K562 (cell line): ENCODE measurements around the gene SRCAP. TPM values are rescaled to one million over a fixed set of nuclear protein-coding genes. Genes with fewer than 3 reads are reported as not detected.
A peak's percentile ranks its signal among the peaks of the same experiment; 100 is the strongest.

Source experiments
- ATAC-seq: fragments of 200-7000 bp; cut with Tn5 transposase; 3 replicates; pipeline ENCODE4 v1.9.1; 2020; ENCODE audit warnings: moderate library complexity
- BruUV-seq: library from RNA; stranded (reverse); fragments of 400-500 nt; replicated peaks from 2 replicates; lab custom pipeline; 2021; lab: Mats Ljungman, UMichigan
- CTCF ChIA-PET: fragments of 300-600 bp; formaldehyde crosslinking; extraction: SDS; loops from one replicate; lab custom pipeline; 2021; ENCODE audit warnings: low intra/inter-chr PET ratio; lab: Yijun Ruan, JAX
- POLR2A ChIA-PET: fragments of 300-600, 350-650 bp; sonication (Branson Sonifier 250); formaldehyde crosslinking; extraction: SDS; loops from one replicate; lab custom pipeline; 2021; ENCODE audit warnings: antibody characterized with exemption, inconsistent platforms; lab: Yijun Ruan, JAX
- DNase-seq, 4 experiments: peaks; one replicate each; pipeline versions ENCODE4 v3.0.0 to v3.0.0-alpha.2; 2011 to 2018; ENCODE audit warnings: low spot score in 3 of 4, mixed read lengths in 3 of 4; ENCODE audit errors: extremely low read depth in 1 of 4
- FAIRE-seq: peaks from 2 replicates; lab custom pipeline; 2011; peaks lifted over from hg19 to GRCh38; lab: Jason Lieb, UNC
- H2AFZ ChIP-seq: 2 replicates; pipeline ENCODE4 v1.6.0; 2011; ENCODE audit warnings: low read depth, low read length, control low read depth, inconsistent platforms
- H3K27ac ChIP-seq: fragments of 200-600 bp; 3 replicates; pipeline ENCODE4 v1.8.0; 2011; ENCODE audit warnings: low read depth, mild to moderate bottlenecking, control low read depth, inconsistent platforms, low read length, moderate library complexity, mixed read lengths; ENCODE audit errors: extremely low read depth
- H3K27me3 ChIP-seq, 2 experiments: fragments of 300-600 bp in 1 of 2; 2 replicates in 1 of 2; 3 replicates in 1 of 2; pipeline versions ENCODE4 v1.6.0 to v1.8.0; 2011; ENCODE audit warnings: inconsistent platforms in 2 of 2, low read length in 2 of 2, mild to moderate bottlenecking in 1 of 2, mixed read lengths in 1 of 2, moderate library complexity in 1 of 2; ENCODE audit not compliant: control insufficient read depth in 2 of 2, insufficient read depth in 2 of 2
- H3K36me3 ChIP-seq: fragments of 300-600 bp; 3 replicates; pipeline ENCODE4 v1.8.0; 2011; ENCODE audit warnings: mild to moderate bottlenecking, low read length, inconsistent platforms; ENCODE audit not compliant: control insufficient read depth, insufficient read depth
- H3K4me1 ChIP-seq, 2 experiments: fragments of 200-600 bp in 1 of 2; replicated peaks in 1 of 2; 2 replicates in 1 of 2; 3 replicates in 1 of 2; pipeline versions ENCODE4 v1.5.1 to v1.8.0; 2011; ENCODE audit warnings: inconsistent platforms in 2 of 2, low read length in 2 of 2, mild to moderate bottlenecking in 1 of 2, mixed read lengths in 1 of 2, moderate library complexity in 1 of 2; ENCODE audit not compliant: control insufficient read depth in 2 of 2, insufficient read depth in 2 of 2
- H3K4me2 ChIP-seq: 2 replicates; pipeline ENCODE4 v1.6.1; 2011; ENCODE audit warnings: low read length, control low read depth, inconsistent platforms, mixed read lengths; ENCODE audit not compliant: insufficient read depth
- H3K4me3 ChIP-seq: fragments of 200-600 bp; sonication (generic), shearing (Covaris generic); 2 replicates; pipeline ENCODE4 v1.5.1; 2016; ENCODE audit warnings: control low read depth, inconsistent platforms
- H3K79me2 ChIP-seq: fragments of 200-600 bp; 3 replicates; pipeline ENCODE4 v1.8.0; 2011; ENCODE audit warnings: low read length, inconsistent platforms; ENCODE audit not compliant: control insufficient read depth, insufficient read depth
- H3K9ac ChIP-seq, 2 experiments: 2 replicates each; pipeline versions ENCODE4 v1.6.0 to v1.6.1; 2011; ENCODE audit warnings: low read depth in 2 of 2, low read length in 2 of 2, control low read depth in 1 of 2, inconsistent platforms in 1 of 2, mild to moderate bottlenecking in 1 of 2, mixed read lengths in 1 of 2; ENCODE audit not compliant: insufficient read depth in 1 of 2
- H3K9me1 ChIP-seq: one replicate; pipeline ENCODE4 v1.6.0; 2011; ENCODE audit warnings: inconsistent platforms, mild to moderate bottlenecking, low read length, moderate library complexity; ENCODE audit not compliant: control insufficient read depth, insufficient read depth
- H3K9me3 ChIP-seq: replicated peaks from 2 replicates; pipeline ENCODE4 v1.5.1; 2011; ENCODE audit warnings: low read depth, low read length, inconsistent platforms; ENCODE audit not compliant: control insufficient read depth, insufficient read depth
- H4K20me1 ChIP-seq: replicated peaks from 2 replicates; pipeline ENCODE4 v1.6.1; 2011; ENCODE audit warnings: low read length, inconsistent platforms, mixed read lengths; ENCODE audit not compliant: control insufficient read depth, insufficient read depth
- E2F8 ChIP-seq: fragments of 450-650 bp; IDR thresholded peaks from 2 replicates; pipeline ENCODE4 v1.7.1; 2018; ENCODE audit warnings: mild to moderate bottlenecking, low read depth; ENCODE audit not compliant: partially characterized antibody
- XRCC5 ChIP-seq: fragments of 200-400 bp; formaldehyde crosslinking; IDR thresholded peaks from 2 replicates; pipeline ENCODE4 v1.6.1; 2017; ENCODE audit warnings: low read depth, mild to moderate bottlenecking, low read length
- WGBS: fragments of 100-300 bp; shearing (Covaris generic); methylation state at CpG from one replicate; pipeline ENCODE4 v1.1.6; 2016; ENCODE audit warnings: low coverage, mixed read lengths; ENCODE audit not compliant: insufficient coverage; ENCODE audit errors: missing lambda C conversion rate; 5-methylcytosine and 5-hydroxymethylcytosine counted together
- in situ Hi-C: fragments of 300-500 bp; cut with MboI; formaldehyde crosslinking; loops from 4 replicates; pipeline ENCODE4 v1.15.0; 2018; ENCODE audit warnings: inconsistent platforms, mixed read lengths
- intact Hi-C: fragments of 100-400 bp; cut with micrococcal nuclease; formaldehyde crosslinking; loops from 2 replicates; pipeline ENCODE4 v1.14.2; 2022
- polyA plus RNA-seq, 8 experiments: library from polyadenylated mRNA; depleted of rRNA in 4 of 8; stranded (reverse) in 5 of 8; unstranded in 3 of 8; fragments of >200 nt; fragmentation: Nextera tagmentation in 2 of 8; fragmentation: Illumina TruSeq in 1 of 8; extraction: Ambion mirVana in 2 of 8; extraction: Trizol in 1 of 8; gene quantifications; 2 replicates each; pipeline versions ENCODE4 v1.2.1 to v1.2.3, GENCODE V29; 2011 to 2014; ENCODE audit warnings: inconsistent platforms in 1 of 8, missing spikeins in 1 of 8
- total RNA-seq, 7 experiments: library from RNA; depleted of rRNA in 6 of 7; stranded (reverse); fragments of >200 nt in 6 of 7; fragmentation: Illumina TruSeq in 2 of 7; extraction: Trizol in 2 of 7; gene quantifications; 2 replicates each; pipeline versions ENCODE4 v1.2.1 to v1.2.3, GENCODE V29; 2011 to 2021; ENCODE audit warnings: low replicate concordance in 1 of 7

SRCAP gene
- total and polyA plus RNA-seq, 9 of the 15 experiments (the other 6 are each of a cell fraction or from before 2014, with no cell fraction given) = 0.21 to 62.6 (median 5.8) TPM

DNA sequence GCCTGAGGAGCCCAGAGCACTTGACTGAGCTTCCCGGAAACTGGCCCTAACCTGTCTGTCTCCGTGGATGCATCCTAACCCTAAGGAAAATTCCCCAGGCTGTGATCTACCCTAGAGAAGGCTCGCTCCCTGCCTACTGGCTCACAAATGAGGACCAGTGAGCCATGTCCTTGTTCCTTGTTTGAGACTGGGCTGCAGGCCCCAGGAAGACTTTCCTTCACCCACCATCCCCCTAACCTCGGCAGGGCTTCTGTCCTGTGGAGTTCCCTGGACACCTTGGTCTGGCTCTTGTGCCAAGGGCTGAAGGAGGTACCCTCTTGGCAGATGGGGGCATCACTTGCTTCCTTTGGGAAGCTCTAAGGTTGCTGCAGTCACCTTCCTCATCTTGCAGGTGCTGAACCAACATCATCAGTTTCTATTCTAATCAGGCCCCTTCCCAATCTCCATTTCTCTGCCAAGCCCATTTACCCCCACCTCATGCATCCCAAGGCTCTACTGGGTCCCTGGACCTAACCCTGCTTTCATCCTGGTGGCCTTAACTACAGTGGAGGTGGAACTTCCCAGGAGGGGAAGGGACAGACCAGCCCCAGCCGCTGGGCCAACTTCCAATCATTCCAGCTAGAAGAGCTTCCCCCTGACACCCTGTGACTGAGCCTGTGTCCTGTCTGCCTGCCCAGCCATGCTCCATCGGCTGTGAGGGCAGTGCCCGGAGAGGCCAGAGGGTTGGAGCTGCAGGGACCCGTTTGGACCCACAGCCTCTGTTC is 75.6 kb downstream of the SRCAP start:
- no peak overlapping the region for H2AFZ ChIP-seq
- WGBS = 56% methylated on average over 7 of the region's 8 CpGs
- H4K20me1 ChIP-seq = peaks cover 5% of the 10 kb centered on the region; the same call in 1 of the 2 replicates
- H3K27ac ChIP-seq = peak overlapping the region; percentile 94; the same call in 1 of the 3 replicates
- H3K36me3 ChIP-seq = peaks cover 57% of the 10 kb centered on the region; the same call in 2 of the 3 replicates
- TF ChIP-seq XRCC5 = peak; percentile 11; the same call in 1 of the 2 replicates
- TF ChIP-seq E2F8 = no peak
- DNase-seq (no peak), ATAC-seq (no peak), FAIRE-seq (no peak)
- CTCF ChIA-PET = no interaction called here
- H3K9me1 ChIP-seq = no peaks in the 10 kb centered on the region
- peak overlapping the region; percentile 95 for H3K4me2 ChIP-seq
- peak overlapping the region; percentile 97 to 98 for H3K9ac ChIP-seq
- no peaks in the 10 kb centered on the region for H3K27me3 ChIP-seq
- in situ Hi-C loops (no loop called here), intact Hi-C loops (loop anchor here (5.0 to 10.0 kb wide), 2 partner anchors 60 to 148 kb away; partner anchors contain the start of gene FBXL19)
- no TSS peak for BruUV-seq
- POLR2A ChIA-PET = interaction anchor here (0.6 to 2.6 kb wide), 19 partner anchors 8 to 723 kb away, joined by 3 to 19 read pairs (median 4); partner anchors contain the start of genes PHKG2 and ZNF629
- H3K79me2 ChIP-seq = peaks cover 33% of the 10 kb centered on the region
- H3K4me3 ChIP-seq = peak overlapping the region; percentile 66
- no peaks in the 10 kb centered on the region for H3K9me3 ChIP-seq
- H3K4me1 ChIP-seq = peaks cover 27 to 49% of the 10 kb centered on the region in 2 experiments
